SK-N-SH (cell line): ENCODE results near the gene DCX. TPM values are rescaled to one million over a fixed set of nuclear protein-coding genes. Genes with fewer than 3 reads are reported as not detected.

Experiments used
- CTCF ChIA-PET: fragments of 300-600, 350-600 bp; formaldehyde crosslinking; extraction: SDS; loops from one replicate; lab custom pipeline; 2021; lab: Yijun Ruan, JAX
- POLR2A ChIA-PET: fragments of 350-600 bp; sonication (Branson Sonifier 250); formaldehyde crosslinking; extraction: SDS; loops from one replicate; lab custom pipeline; 2020; ENCODE audit warnings: antibody characterized with exemption, inconsistent platforms; lab: Yijun Ruan, JAX
- DNase-seq: peaks from one replicate; pipeline ENCODE4 v3.0.0; 2012
- H2AFZ ChIP-seq: fragments of 200-600 bp; sonication (generic); 2 replicates; pipeline ENCODE4 v1.8.1; 2016; ENCODE audit warnings: antibody characterized with exemption, mild to moderate bottlenecking, low read depth
- H3F3A ChIP-seq: fragments of 200-600 bp; sonication (generic); replicated peaks from 2 replicates; pipeline ENCODE3; 2016; ENCODE audit warnings: antibody characterized with exemption, mild to moderate bottlenecking; ENCODE audit not compliant: insufficient read depth
- H3K27ac ChIP-seq, 2 experiments: fragments of 200-500 bp in 1 of 2; fragments of 200-600 bp in 1 of 2; sonication (Bioruptor generic) in 1 of 2; sonication (generic), shearing (Covaris generic) in 1 of 2; 2 replicates each; pipeline versions ENCODE4 v1.5.1 to v1.6.1; 2014 to 2016; ENCODE audit warnings: low read depth in 2 of 2, inconsistent platforms in 1 of 2, low read length in 1 of 2, mild to moderate bottlenecking in 1 of 2, mixed read lengths in 1 of 2
- H3K27me3 ChIP-seq: fragments of 200-600 bp; sonication (generic), shearing (Covaris generic); 2 replicates; pipeline ENCODE4 v1.6.1; 2016; ENCODE audit warnings: mixed run types; ENCODE audit not compliant: insufficient read depth
- H3K36me3 ChIP-seq, 2 experiments: fragments of 200-500 bp in 1 of 2; fragments of 200-600 bp in 1 of 2; sonication (Bioruptor generic) in 1 of 2; sonication (generic) in 1 of 2; replicated peaks in 1 of 2; 2 replicates each; pipeline versions ENCODE3 to v1.5.1; 2014 to 2016; ENCODE audit warnings: low read length in 1 of 2, mild to moderate bottlenecking in 1 of 2; ENCODE audit not compliant: insufficient read depth in 2 of 2, control insufficient read depth in 1 of 2
- H3K4me1 ChIP-seq, 2 experiments: fragments of 200-500 bp in 1 of 2; fragments of 200-600 bp in 1 of 2; sonication (Bioruptor generic) in 1 of 2; sonication (generic), shearing (Covaris generic) in 1 of 2; 2 replicates each; pipeline versions ENCODE4 v1.5.1 to v1.6.1; 2014 to 2016; ENCODE audit warnings: low read depth in 1 of 2, low read length in 1 of 2, mixed run types in 1 of 2; ENCODE audit not compliant: insufficient read depth in 2 of 2, control insufficient read depth in 1 of 2
- H3K4me2 ChIP-seq: fragments of 200-600 bp; sonication (generic), shearing (Covaris generic); 2 replicates; pipeline ENCODE4 v1.6.1; 2017; ENCODE audit warnings: mixed run types
- H3K4me3 ChIP-seq, 2 experiments: fragments of 200-500 bp in 1 of 2; fragments of 200-600 bp in 1 of 2; sonication (Bioruptor generic) in 1 of 2; sonication (generic), shearing (Covaris generic) in 1 of 2; 2 replicates each; pipeline versions ENCODE4 v1.5.1 to v1.8.1; 2014 to 2016; ENCODE audit warnings: low read depth in 2 of 2, inconsistent platforms in 1 of 2, low read length in 1 of 2, mild to moderate bottlenecking in 1 of 2, mixed read lengths in 1 of 2, moderate library complexity in 1 of 2
- H3K79me2 ChIP-seq: fragments of 200-600 bp; sonication (generic); 2 replicates; pipeline ENCODE4 v1.8.1; 2017; ENCODE audit warnings: mild to moderate bottlenecking; ENCODE audit not compliant: insufficient read depth
- H3K9ac ChIP-seq: fragments of 200-600 bp; sonication (generic); 2 replicates; pipeline ENCODE4 v1.6.1; 2017; ENCODE audit warnings: mixed run types
- H3K9me2 ChIP-seq: fragments of 200-600 bp; sonication (generic); 2 replicates; pipeline ENCODE4 v1.6.1; 2017; ENCODE audit warnings: mixed run types
- H3K9me3 ChIP-seq: fragments of 200-600 bp; sonication (generic); 2 replicates; pipeline ENCODE4 v1.6.1; 2017; ENCODE audit warnings: mixed run types, mild to moderate bottlenecking, moderate library complexity
- H4K20me1 ChIP-seq: fragments of 200-600 bp; sonication (generic); 2 replicates; pipeline ENCODE4 v1.6.1; 2017; ENCODE audit warnings: mild to moderate bottlenecking, mixed run types; ENCODE audit not compliant: insufficient read depth
- CTCF ChIP-seq: fragments of 200-600 bp; sonication (generic); IDR thresholded peaks from 2 replicates; pipeline ENCODE4 v1.6.1; 2017; ENCODE audit warnings: antibody characterized with exemption, mild to moderate bottlenecking, moderate library complexity
- ELF1 ChIP-seq: IDR thresholded peaks from 2 replicates; pipeline ENCODE4 v1.4.0; 2012
- EP300 ChIP-seq, 2 experiments: IDR thresholded peaks; 2 replicates each; pipeline versions ENCODE4 v1.4.0 to v1.6.1; 2012; ENCODE audit warnings: borderline replicate concordance in 1 of 2, low read depth in 1 of 2, low read length in 1 of 2
- FOSL2 ChIP-seq: IDR thresholded peaks from 2 replicates; pipeline ENCODE4 v1.4.0; 2012; ENCODE audit warnings: low read depth, mild to moderate bottlenecking, moderate library complexity, borderline replicate concordance
- GATA2 ChIP-seq: sonication (generic); formaldehyde crosslinking; IDR thresholded peaks from 2 replicates; pipeline ENCODE4 v1.5.0; 2020; ENCODE audit warnings: mild to moderate bottlenecking, missing genetic modification reagents
- IRF3 ChIP-seq: fragments of 150-350 bp; IDR thresholded peaks from 2 replicates; pipeline ENCODE4 v1.6.1; 2016; ENCODE audit warnings: mild to moderate bottlenecking, low read depth, low read length
- MEF2A ChIP-seq: IDR thresholded peaks from 2 replicates; pipeline ENCODE4 v1.4.0; 2012; ENCODE audit warnings: low read depth, borderline replicate concordance
- MXI1 ChIP-seq: IDR thresholded peaks from 2 replicates; pipeline ENCODE4 v1.6.1; 2012; ENCODE audit warnings: mild to moderate bottlenecking, low read depth, low read length, improper control_type of control experiment
- NFIC ChIP-seq: IDR thresholded peaks from 2 replicates; pipeline ENCODE4 v1.4.0; 2012; ENCODE audit warnings: borderline replicate concordance
- POLR2AphosphoS5 ChIP-seq: IDR thresholded peaks from 2 replicates; pipeline ENCODE4 v1.6.1; 2012; ENCODE audit warnings: low read depth, low read length
- RAD21 ChIP-seq: IDR thresholded peaks from 2 replicates; pipeline ENCODE4 v1.6.1; 2012; ENCODE audit warnings: mild to moderate bottlenecking, low read length
- RCOR1 ChIP-seq: fragments of 150-350 bp; IDR thresholded peaks from 2 replicates; pipeline ENCODE4 v1.6.1; 2017; ENCODE audit warnings: antibody characterized with exemption, low read length
- SMC3 ChIP-seq: IDR thresholded peaks from 2 replicates; pipeline ENCODE4 v1.6.1; 2012; ENCODE audit warnings: low read depth, low read length, improper control_type of control experiment
- TCF12 ChIP-seq: IDR thresholded peaks from 2 replicates; pipeline ENCODE4 v1.4.0; 2012
- TEAD4 ChIP-seq: IDR thresholded peaks from 2 replicates; pipeline ENCODE4 v1.4.0; 2012; ENCODE audit warnings: mild to moderate bottlenecking, borderline replicate concordance; ENCODE audit not compliant: insufficient read depth
- USF2 ChIP-seq: fragments of 150-350 bp; IDR thresholded peaks from 2 replicates; pipeline ENCODE4 v1.6.1; 2017; ENCODE audit warnings: antibody characterized with exemption, low read length, low read depth, borderline replicate concordance
- ZBTB33 ChIP-seq: IDR thresholded peaks from 2 replicates; pipeline ENCODE4 v1.4.0; 2012; ENCODE audit warnings: low read depth, borderline replicate concordance
- WGBS: methylation state at CpG from one replicate; pipeline ENCODE4 v1.1.6; 2017; ENCODE audit warnings: low lambda C conversion rate; 5-methylcytosine and 5-hydroxymethylcytosine counted together
- polyA plus RNA-seq, 3 experiments: library from polyadenylated mRNA; depleted of rRNA; stranded (reverse); fragments of >200 nt; gene quantifications; 2 replicates each; pipeline ENCODE4 v1.2.3, GENCODE V29; 2012
- TF ChIP-seq, protein P1 (sequence below): IDR thresholded peaks from 2 replicates; pipeline ENCODE4 v1.4.0; 2012; ENCODE audit warnings: low read depth, borderline replicate concordance

DCX gene
- polyA plus RNA-seq, 1 of the 3 experiments (the other 2 are of a cell fraction), result 0.26 TPM

DNA sequence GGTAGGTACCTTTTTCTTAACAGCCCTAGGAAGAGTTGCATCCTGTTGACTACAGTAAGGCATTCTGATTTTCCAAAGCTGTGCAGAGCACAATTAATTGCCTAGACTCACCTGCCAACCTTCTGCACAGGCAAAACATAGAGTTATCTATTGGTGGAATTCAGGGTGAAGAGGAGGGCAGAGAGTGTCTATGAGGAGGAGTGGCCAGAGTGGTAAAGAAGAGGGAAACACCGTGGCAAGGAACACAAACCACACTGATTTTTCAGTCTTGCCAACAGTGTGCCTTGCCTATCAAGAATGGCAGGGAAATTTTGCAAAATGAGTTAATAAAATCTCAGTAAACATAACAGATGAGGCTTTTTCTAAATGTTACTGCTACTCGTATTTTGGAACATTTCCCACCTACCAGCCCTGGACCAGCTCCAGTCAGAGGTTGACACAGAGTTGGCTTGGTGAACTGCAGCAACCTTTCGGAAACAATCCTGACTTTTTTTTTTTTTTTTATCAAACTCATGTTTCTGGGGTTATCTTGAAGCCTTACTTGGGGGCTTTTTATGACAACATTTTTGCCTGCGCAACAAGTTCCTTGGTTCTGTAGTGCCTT is 73.8 kb downstream of the DCX start:
- no peak for DNase-seq
- Histone ChIP-seq H3K4me1 (no peaks in the 10 kb centered on the region), H3K27me3 (no peaks in the 10 kb centered on the region), H3F3A (no peaks in the 10 kb centered on the region), H4K20me1 (no peaks in the 10 kb centered on the region), H3K9me2 (no peaks in the 10 kb centered on the region), H3K9ac (no peak overlapping the region), H3K9me3 (no peaks in the 10 kb centered on the region), H3K27ac (no peak overlapping the region), H2AFZ (no peak overlapping the region), H3K79me2 (no peaks in the 10 kb centered on the region), H3K36me3 (no peaks in the 10 kb centered on the region), H3K4me3 (no peak overlapping the region), H3K4me2 (no peak overlapping the region)
- TF ChIP-seq USF2, result no peak
- TF ChIP-seq NFIC, result no peak
- TF ChIP-seq MXI1, result no peak
- no peak for TF ChIP-seq GATA2 (CRISPR knock-in tag)
- no peak for TF ChIP-seq IRF3
- TF ChIP-seq RCOR1, result no peak
- TF ChIP-seq EP300 (IDR thresholded peaks at IDR 0.05; ENCODE audit: borderline replicate concordance in 1 of 2, low read depth in 1 of 2, low read length in 1 of 2), result no peak
- no peak for TF ChIP-seq TCF12
- TF ChIP-seq CTCF, result no peak
- no peak for TF ChIP-seq ELF1
- TF ChIP-seq TEAD4, result no peak
- no peak for TF ChIP-seq POLR2AphosphoS5
- no peak for TF ChIP-seq FOSL2
- TF ChIP-seq ZBTB33, result no peak
- no peak for TF ChIP-seq SMC3
- TF ChIP-seq, protein P1, sequence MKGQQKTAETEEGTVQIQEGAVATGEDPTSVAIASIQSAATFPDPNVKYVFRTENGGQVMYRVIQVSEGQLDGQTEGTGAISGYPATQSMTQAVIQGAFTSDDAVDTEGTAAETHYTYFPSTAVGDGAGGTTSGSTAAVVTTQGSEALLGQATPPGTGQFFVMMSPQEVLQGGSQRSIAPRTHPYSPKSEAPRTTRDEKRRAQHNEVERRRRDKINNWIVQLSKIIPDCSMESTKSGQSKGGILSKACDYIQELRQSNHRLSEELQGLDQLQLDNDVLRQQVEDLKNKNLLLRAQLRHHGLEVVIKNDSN, result no peak
- no peak for TF ChIP-seq RAD21
- no peak for TF ChIP-seq MEF2A
- POLR2A ChIA-PET, result no interaction called here
- 40% methylated on average over 4 of the region's 4 CpGs for WGBS
- CTCF ChIA-PET, result no interaction called here
